Midbrain (tissue), 1 donor: ENCODE measurements around the gene ABLIM2.
"Not testable (repeated sequence)": the region's sequence is repeated elsewhere in the genome, so short reads cannot be mapped to it uniquely, and the experiment has no call there.

Source experiments
- DNase-seq: peaks from one replicate; lab custom pipeline; 2025; lab: John Stamatoyannopoulos, UW

Gene ABLIM2

GRCh38 chr4:8157496-8157895 lies 1.1 kb downstream of the ABLIM2 start:
- DNase-seq = no peak

GRCh38 chr4:8156617-8157016 lies 2.0 kb downstream of the ABLIM2 start:
- no peak for DNase-seq

- DNase-seq = no peak
Observed at GRCh38 chr4:8155660-8156421, 2.8 kb downstream of the ABLIM2 start.

- no peak for DNase-seq
Observed at GRCh38 chr4:8155048-8155447, 3.6 kb downstream of the ABLIM2 start.

- DNase-seq = no peak
Observed at GRCh38 chr4:8153441-8153840, 5.2 kb downstream of the ABLIM2 start.

GRCh38 chr4:8152865-8153257 lies 5.8 kb downstream of the ABLIM2 start:
- DNase-seq = no peak

GRCh38 chr4:8152090-8152864 lies 6.3 kb downstream of the ABLIM2 start:
- no peak for DNase-seq

- no peak for DNase-seq
Observed at GRCh38 chr4:8151165-8151650, 7.4 kb downstream of the ABLIM2 start.

- no peak for DNase-seq
Observed at GRCh38 chr4:8150152-8151090, 8.2 kb downstream of the ABLIM2 start.

- DNase-seq = no peak
Observed at GRCh38 chr4:8149664-8150063, 8.9 kb downstream of the ABLIM2 start.

GRCh38 chr4:8148785-8149435 lies 9.7 kb downstream of the ABLIM2 start:
- no peak for DNase-seq

GRCh38 chr4:8148159-8148558 lies 10.5 kb downstream of the ABLIM2 start:
- no peak for DNase-seq

GRCh38 chr4:8147231-8147970 lies 11.2 kb downstream of the ABLIM2 start:
- DNase-seq = no peak

GRCh38 chr4:8146157-8146556 lies 12.5 kb downstream of the ABLIM2 start:
- no peak for DNase-seq

- peak; percentile 48 for DNase-seq
Observed at GRCh38 chr4:8144359-8144758, 14.3 kb downstream of the ABLIM2 start.

GRCh38 chr4:8143392-8144140 lies 15.0 kb downstream of the ABLIM2 start:
- no peak for DNase-seq

GRCh38 chr4:8142556-8142955 lies 16.1 kb downstream of the ABLIM2 start:
- no peak for DNase-seq

GRCh38 chr4:8141935-8142334 lies 16.7 kb downstream of the ABLIM2 start:
- DNase-seq = no peak

- DNase-seq = no peak
Observed at GRCh38 chr4:8140915-8141314, 17.7 kb downstream of the ABLIM2 start.

- DNase-seq = not testable (repeated sequence)
Observed at GRCh38 chr4:8139726-8140125, 18.9 kb downstream of the ABLIM2 start.
